Neural cell (in vitro differentiated cells): ENCODE data around the gene SNX10. TPM values are rescaled to one million over a fixed set of nuclear protein-coding genes. Genes with fewer than 3 reads are reported as not detected.
A peak's percentile ranks its signal among the peaks of the same experiment; 100 is the strongest.

Experiments
- H2AFZ ChIP-seq: fragments of 200-600, 300-800 bp; sonication (generic), shearing (Covaris generic); 2 replicates; pipeline ENCODE4 v1.6.0; 2014; ENCODE audit warnings: low read depth, mild to moderate bottlenecking, antibody characterized with exemption, low read length, moderate library complexity
- H3F3A ChIP-seq: fragments of 200-600 bp; shearing (Covaris generic); 2 replicates; pipeline ENCODE4 v1.6.1; 2016; ENCODE audit warnings: mild to moderate bottlenecking, moderate library complexity, mixed read lengths, antibody characterized with exemption, low read length; ENCODE audit not compliant: insufficient read depth, poor library complexity, severe bottlenecking
- H3K27ac ChIP-seq: fragments of 200-600, 300-800 bp; sonication (generic), shearing (Covaris generic); 2 replicates; pipeline ENCODE4 v1.5.1; 2014; ENCODE audit warnings: mild to moderate bottlenecking, low read length, moderate library complexity
- H3K27me3 ChIP-seq: fragments of 300-800, 200-600 bp; sonication (generic), shearing (Covaris generic); 2 replicates; pipeline ENCODE4 v1.6.0; 2014; ENCODE audit warnings: mild to moderate bottlenecking, low read depth, low read length, moderate library complexity; ENCODE audit not compliant: insufficient read depth
- H3K36me3 ChIP-seq: fragments of 300-800, 200-600 bp; sonication (generic), shearing (Covaris generic); 2 replicates; pipeline ENCODE4 v1.5.1; 2014; ENCODE audit warnings: mild to moderate bottlenecking, antibody characterized with exemption, low read length, moderate library complexity; ENCODE audit not compliant: insufficient read depth
- H3K4me2 ChIP-seq: fragments of 300-800, 200-600 bp; sonication (generic), shearing (Covaris generic); 2 replicates; pipeline ENCODE4 v1.6.0; 2014; ENCODE audit warnings: mild to moderate bottlenecking, low read length
- H3K4me3 ChIP-seq: fragments of 300-800, 200-600 bp; sonication (generic), shearing (Covaris generic); 2 replicates; pipeline ENCODE4 v1.5.1; 2014; ENCODE audit warnings: mild to moderate bottlenecking, low read length, moderate library complexity
- H3K79me2 ChIP-seq: fragments of 200-600 bp; shearing (Covaris generic); replicated peaks from 2 replicates; pipeline ENCODE4 v1.6.0; 2014; ENCODE audit warnings: mild to moderate bottlenecking, low read length, moderate library complexity; ENCODE audit not compliant: insufficient read depth
- H3K9ac ChIP-seq: fragments of 300-800, 200-600 bp; sonication (generic), shearing (Covaris generic); 2 replicates; pipeline ENCODE4 v1.6.1; 2016; ENCODE audit warnings: mild to moderate bottlenecking, low read length, mixed read lengths
- H3K9me2 ChIP-seq: fragments of 200-600 bp; shearing (Covaris generic); 2 replicates; pipeline ENCODE4 v1.6.1; 2016; ENCODE audit warnings: mild to moderate bottlenecking, low read length, mixed read lengths; ENCODE audit not compliant: insufficient read depth
- H3K9me3 ChIP-seq: fragments of 200-600, 300-800 bp; sonication (generic), shearing (Covaris generic); 2 replicates; pipeline ENCODE4 v1.6.1; 2016; ENCODE audit warnings: mild to moderate bottlenecking, mixed run types, low read length, moderate library complexity, mixed read lengths
- H4K20me1 ChIP-seq: fragments of 200-600 bp; shearing (Covaris generic); 2 replicates; pipeline ENCODE4 v1.6.1; 2016; ENCODE audit warnings: mild to moderate bottlenecking, mixed run types; ENCODE audit not compliant: insufficient read depth
- EP300 ChIP-seq: fragments of 450-650 bp; conservative IDR thresholded peaks from 2 replicates; pipeline ENCODE4 v1.6.1; 2014; ENCODE audit warnings: antibody characterized with exemption, mild to moderate bottlenecking, moderate library complexity; ENCODE audit not compliant: poor library complexity, severe bottlenecking
- EZH2 ChIP-seq: fragments of 200-600, 300-800 bp; shearing (Covaris generic), sonication (generic); IDR thresholded peaks from 2 replicates; pipeline ENCODE4 v1.6.1; 2014; ENCODE audit warnings: antibody characterized with exemption, low read length, borderline replicate concordance, mild to moderate bottlenecking; ENCODE audit not compliant: insufficient read depth, poor library complexity, severe bottlenecking
- MXI1 ChIP-seq: fragments of 450-650 bp; conservative IDR thresholded peaks from 2 replicates; pipeline ENCODE4 v1.6.1; 2014; ENCODE audit warnings: antibody characterized with exemption, mild to moderate bottlenecking; ENCODE audit not compliant: poor library complexity, severe bottlenecking
- POLR2AphosphoS5 ChIP-seq: IDR thresholded peaks from 2 replicates; pipeline ENCODE4 v1.6.1; 2012
- RAD21 ChIP-seq: fragments of 450-650 bp; conservative IDR thresholded peaks from 2 replicates; pipeline ENCODE4 v1.6.1; 2014; ENCODE audit warnings: antibody characterized with exemption, mild to moderate bottlenecking, moderate library complexity
- REST ChIP-seq: IDR thresholded peaks from 2 replicates; pipeline ENCODE4 v1.6.1; 2012; ENCODE audit warnings: borderline replicate concordance
- SMC3 ChIP-seq: fragments of 450-650 bp; conservative IDR thresholded peaks from 2 replicates; pipeline ENCODE4 v1.6.1; 2014; ENCODE audit warnings: antibody characterized with exemption, mild to moderate bottlenecking, moderate library complexity; ENCODE audit not compliant: poor library complexity
- TAF1 ChIP-seq: IDR thresholded peaks from 2 replicates; pipeline ENCODE4 v1.6.1; 2012; ENCODE audit warnings: low read depth
- polyA plus RNA-seq: library from polyadenylated mRNA; depleted of rRNA; stranded (reverse); fragments of >200 nt; gene quantifications from 2 replicates; pipeline ENCODE4 v1.2.3, GENCODE V29; 2014
- TF ChIP-seq, protein P1 (sequence below): fragments of 450-650 bp; IDR thresholded peaks from 2 replicates; pipeline ENCODE4 v1.5.1; 2014; ENCODE audit warnings: antibody characterized with exemption, mild to moderate bottlenecking, moderate library complexity; ENCODE audit not compliant: poor library complexity, severe bottlenecking

SNX10 gene
- polyA plus RNA-seq, 1 donor from 2014 or later, result 25.6 TPM

GRCh38 chr7:26409661-26410547 is 118.2 kb downstream of the SNX10 start:
- Histone ChIP-seq H3K4me2 (no peak overlapping the region), H3K27me3 (no peaks in the 10 kb centered on the region), H3K79me2 (no peaks in the 10 kb centered on the region), H2AFZ (no peak overlapping the region), H3K27ac (peak overlapping the region; percentile 22), H3K36me3 (peaks cover 7% of the 10 kb centered on the region), H3K9me2 (no peaks in the 10 kb centered on the region), H3K4me3 (no peak overlapping the region), H3K9me3 (no peaks in the 10 kb centered on the region), H4K20me1 (no peaks in the 10 kb centered on the region), H3K9ac (no peak overlapping the region), H3F3A (no peaks in the 10 kb centered on the region)
- TF ChIP-seq RAD21, result no peak
- no peak for TF ChIP-seq MXI1
- TF ChIP-seq, protein P1, sequence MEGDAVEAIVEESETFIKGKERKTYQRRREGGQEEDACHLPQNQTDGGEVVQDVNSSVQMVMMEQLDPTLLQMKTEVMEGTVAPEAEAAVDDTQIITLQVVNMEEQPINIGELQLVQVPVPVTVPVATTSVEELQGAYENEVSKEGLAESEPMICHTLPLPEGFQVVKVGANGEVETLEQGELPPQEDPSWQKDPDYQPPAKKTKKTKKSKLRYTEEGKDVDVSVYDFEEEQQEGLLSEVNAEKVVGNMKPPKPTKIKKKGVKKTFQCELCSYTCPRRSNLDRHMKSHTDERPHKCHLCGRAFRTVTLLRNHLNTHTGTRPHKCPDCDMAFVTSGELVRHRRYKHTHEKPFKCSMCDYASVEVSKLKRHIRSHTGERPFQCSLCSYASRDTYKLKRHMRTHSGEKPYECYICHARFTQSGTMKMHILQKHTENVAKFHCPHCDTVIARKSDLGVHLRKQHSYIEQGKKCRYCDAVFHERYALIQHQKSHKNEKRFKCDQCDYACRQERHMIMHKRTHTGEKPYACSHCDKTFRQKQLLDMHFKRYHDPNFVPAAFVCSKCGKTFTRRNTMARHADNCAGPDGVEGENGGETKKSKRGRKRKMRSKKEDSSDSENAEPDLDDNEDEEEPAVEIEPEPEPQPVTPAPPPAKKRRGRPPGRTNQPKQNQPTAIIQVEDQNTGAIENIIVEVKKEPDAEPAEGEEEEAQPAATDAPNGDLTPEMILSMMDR, result no peak
- no peak for TF ChIP-seq EZH2
- TF ChIP-seq REST, result no peak
- TF ChIP-seq SMC3, result no peak
- no peak for TF ChIP-seq POLR2AphosphoS5
- no peak for TF ChIP-seq EP300
- TF ChIP-seq TAF1, result no peak

GRCh38 chr7:26413007-26413691 is 121.5 kb downstream of the SNX10 start:
- no peak overlapping the region for H3K9ac ChIP-seq
- H3F3A ChIP-seq, result no peaks in the 10 kb centered on the region
- H3K4me3 ChIP-seq, result no peak overlapping the region
- H3K36me3 ChIP-seq, result peaks cover 7% of the 10 kb centered on the region
- TF ChIP-seq MXI1, result no peak
- no peak for TF ChIP-seq TAF1
- TF ChIP-seq SMC3, result no peak
- no peak for TF ChIP-seq POLR2AphosphoS5
- TF ChIP-seq RAD21, result no peak
- TF ChIP-seq EZH2, result no peak
- no peak for TF ChIP-seq REST
- no peak for TF ChIP-seq EP300
- TF ChIP-seq, protein P1, result no peak
- no peaks in the 10 kb centered on the region for H3K27me3 ChIP-seq
- H3K9me2 ChIP-seq, result no peaks in the 10 kb centered on the region
- H3K9me3 ChIP-seq, result no peaks in the 10 kb centered on the region
- no peaks in the 10 kb centered on the region for H3K79me2 ChIP-seq
- H4K20me1 ChIP-seq, result no peaks in the 10 kb centered on the region
- no peak overlapping the region for H3K27ac ChIP-seq
- no peak overlapping the region for H3K4me2 ChIP-seq
- no peak overlapping the region for H2AFZ ChIP-seq
